Loucy (cell line): ENCODE data around the gene PNMA8C.

Source experiments
- H2AFZ ChIP-seq: fragments of 200-600 bp; sonication (generic); 2 replicates; pipeline ENCODE4 v1.6.0; 2016; ENCODE audit warnings: antibody characterized with exemption, mild to moderate bottlenecking, low read length, moderate library complexity
- H3F3A ChIP-seq: fragments of 200-600 bp; 2 replicates; pipeline ENCODE4 v1.6.0; 2016; ENCODE audit warnings: antibody characterized with exemption, low read depth, mild to moderate bottlenecking
- H3K27me3 ChIP-seq: fragments of 200-600 bp; sonication (generic); 2 replicates; pipeline ENCODE4 v1.6.1; 2014; ENCODE audit warnings: low read length, mild to moderate bottlenecking; ENCODE audit not compliant: insufficient read depth, poor library complexity, severe bottlenecking
- H3K36me3 ChIP-seq: fragments of 200-600 bp; sonication (generic); 2 replicates; pipeline ENCODE4 v1.6.1; 2016; ENCODE audit warnings: low read length; ENCODE audit not compliant: insufficient read depth
- H3K4me1 ChIP-seq: fragments of 200-600 bp; sonication (generic); 2 replicates; pipeline ENCODE4 v1.5.1; 2014; ENCODE audit warnings: low read length, mild to moderate bottlenecking; ENCODE audit not compliant: insufficient read depth, poor library complexity, severe bottlenecking
- H3K4me2 ChIP-seq: fragments of 200-600 bp; sonication (generic); 2 replicates; pipeline ENCODE4 v1.6.0; 2014; ENCODE audit warnings: antibody characterized with exemption, low read length, low read depth, mild to moderate bottlenecking; ENCODE audit not compliant: poor library complexity, severe bottlenecking
- H3K4me3 ChIP-seq: fragments of 200-600 bp; sonication (generic); 2 replicates; pipeline ENCODE4 v1.5.1; 2014; ENCODE audit warnings: low read length, mild to moderate bottlenecking, mixed read lengths; ENCODE audit not compliant: poor library complexity, severe bottlenecking
- H3K79me2 ChIP-seq: fragments of 200-600 bp; sonication (generic); 2 replicates; pipeline ENCODE4 v1.6.1; 2014; ENCODE audit warnings: low read length; ENCODE audit not compliant: insufficient read depth
- H3K9ac ChIP-seq: fragments of 200-600 bp; sonication (generic); 2 replicates; pipeline ENCODE4 v1.6.0; 2014; ENCODE audit warnings: mild to moderate bottlenecking, low read depth, low read length, moderate library complexity; ENCODE audit not compliant: poor library complexity, severe bottlenecking
- H3K9me2 ChIP-seq: fragments of 200-600 bp; sonication (generic); replicated peaks from 2 replicates; pipeline ENCODE4 v1.6.1; 2016; ENCODE audit warnings: low read depth, low read length, mixed read lengths
- H3K9me3 ChIP-seq: fragments of 200-600 bp; sonication (generic); 2 replicates; pipeline ENCODE4 v1.6.1; 2014; ENCODE audit warnings: mild to moderate bottlenecking, antibody characterized with exemption, low read length, low read depth; ENCODE audit not compliant: insufficient read depth
- H4K20me1 ChIP-seq: fragments of 200-600 bp; sonication (generic); 2 replicates; pipeline ENCODE4 v1.6.0; 2014; ENCODE audit warnings: antibody characterized with exemption, low read length, mild to moderate bottlenecking; ENCODE audit not compliant: insufficient read depth, poor library complexity, severe bottlenecking
- CTCF ChIP-seq: fragments of 200-600 bp; sonication (generic); conservative IDR thresholded peaks from 2 replicates; pipeline ENCODE4 v1.5.1; 2014; ENCODE audit warnings: mild to moderate bottlenecking, antibody characterized with exemption, low read length
- EZH2phosphoT487 ChIP-seq: fragments of 200-600 bp; IDR thresholded peaks from 2 replicates; pipeline ENCODE4 v1.6.1; 2018; ENCODE audit warnings: antibody characterized with exemption, mild to moderate bottlenecking, moderate library complexity, borderline replicate concordance

PNMA8C gene

GRCh38 chr19:46453661-46454060, 24.9 kb upstream of the PNMA8C start:
- H3K4me2 ChIP-seq, result no peak overlapping the region
- no peak overlapping the region for H3K9ac ChIP-seq
- no peaks in the 10 kb centered on the region for H3K27me3 ChIP-seq
- no peaks in the 10 kb centered on the region for H3F3A ChIP-seq
- no peaks in the 10 kb centered on the region for H3K79me2 ChIP-seq
- H3K36me3 ChIP-seq, result no peaks in the 10 kb centered on the region
- H3K9me2 ChIP-seq, result no peaks in the 10 kb centered on the region
- H3K4me1 ChIP-seq, result no peaks in the 10 kb centered on the region
- TF ChIP-seq EZH2phosphoT487 (no peak), CTCF (no peak)
- H3K9me3 ChIP-seq, result no peaks in the 10 kb centered on the region
- no peak overlapping the region for H2AFZ ChIP-seq
- H3K4me3 ChIP-seq, result no peak overlapping the region
- no peaks in the 10 kb centered on the region for H4K20me1 ChIP-seq

GRCh38 chr19:46452186-46452585, 23.4 kb upstream of the PNMA8C start:
- Histone ChIP-seq H3K4me3 (no peak overlapping the region), H3F3A (no peaks in the 10 kb centered on the region), H2AFZ (no peak overlapping the region), H3K4me2 (no peak overlapping the region), H3K4me1 (no peaks in the 10 kb centered on the region), H3K27me3 (no peaks in the 10 kb centered on the region), H3K9me3 (no peaks in the 10 kb centered on the region), H3K36me3 (no peaks in the 10 kb centered on the region), H3K79me2 (no peaks in the 10 kb centered on the region), H4K20me1 (no peaks in the 10 kb centered on the region), H3K9me2 (no peaks in the 10 kb centered on the region), H3K9ac (no peak overlapping the region)
- TF ChIP-seq EZH2phosphoT487 (no peak), CTCF (no peak)

GRCh38 chr19:46451352-46451751, 22.6 kb upstream of the PNMA8C start:
- Histone ChIP-seq H3K9me3 (no peaks in the 10 kb centered on the region), H3K27me3 (no peaks in the 10 kb centered on the region), H3K9me2 (no peaks in the 10 kb centered on the region), H3K4me2 (no peak overlapping the region), H3K36me3 (no peaks in the 10 kb centered on the region), H2AFZ (no peak overlapping the region), H3K79me2 (no peaks in the 10 kb centered on the region), H3F3A (no peaks in the 10 kb centered on the region), H3K9ac (no peak overlapping the region), H4K20me1 (no peaks in the 10 kb centered on the region), H3K4me3 (no peak overlapping the region), H3K4me1 (no peaks in the 10 kb centered on the region)
- TF ChIP-seq CTCF (no peak), EZH2phosphoT487 (no peak)
